Cardiac muscle cell (in vitro differentiated cells and primary cell): ENCODE data around the gene NLRP8. TPM values are rescaled to one million over a fixed set of nuclear protein-coding genes. Genes with fewer than 3 reads are reported as not detected.

Experiments used
- DNase-seq, 2 donors: peaks; one replicate each; pipeline versions ENCODE4 v3.0.0 to v3.0.0-alpha.2; 2010 to 2017; ENCODE audit warnings: low read depth in 1 of 2, low spot score in 1 of 2
- H3K27ac ChIP-seq: fragments of 200-600 bp; sonication (generic); 2 replicates; pipeline ENCODE4 v1.5.1; 2016
- H3K27me3 ChIP-seq: fragments of 200-600 bp; sonication (generic); 2 replicates; pipeline ENCODE4 v1.6.0; 2016; ENCODE audit warnings: control low read depth
- H3K36me3 ChIP-seq: fragments of 200-600 bp; sonication (generic); 2 replicates; pipeline ENCODE4 v1.5.1; 2016; ENCODE audit warnings: control low read depth
- H3K4me1 ChIP-seq: fragments of 200-600 bp; sonication (generic); 2 replicates; pipeline ENCODE4 v1.8.1; 2017; ENCODE audit warnings: low read depth, mild to moderate bottlenecking, mixed run types
- H3K4me3 ChIP-seq: fragments of 200-600 bp; sonication (generic); 2 replicates; pipeline ENCODE4 v1.5.1; 2016; ENCODE audit warnings: mild to moderate bottlenecking
- H3K9me3 ChIP-seq: fragments of 200-600 bp; sonication (generic); 2 replicates; pipeline ENCODE4 v1.5.1; 2017; ENCODE audit warnings: low read depth, mild to moderate bottlenecking, control low read depth
- polyA plus RNA-seq: library from polyadenylated mRNA; unstranded; fragments of >200 nt; fragmentation: Nextera tagmentation; extraction: Ambion mirVana; gene quantifications from 2 replicates; pipeline ENCODE4 v1.2.1, GENCODE V29; 2016
- total RNA-seq: library from RNA; depleted of rRNA; stranded (reverse); fragments of >200 nt; gene quantifications from 2 replicates; pipeline ENCODE4 v1.2.3, GENCODE V29; 2016
- TF ChIP-seq, protein P1 (sequence below): IDR thresholded peaks from 2 replicates; pipeline ENCODE4 v1.5.1; 2012; ENCODE audit warnings: low read depth, mild to moderate bottlenecking, low read length

The NLRP8 gene
- total and polyA plus RNA-seq, 2 experiments from 2014 or later, result not detected

DNA sequence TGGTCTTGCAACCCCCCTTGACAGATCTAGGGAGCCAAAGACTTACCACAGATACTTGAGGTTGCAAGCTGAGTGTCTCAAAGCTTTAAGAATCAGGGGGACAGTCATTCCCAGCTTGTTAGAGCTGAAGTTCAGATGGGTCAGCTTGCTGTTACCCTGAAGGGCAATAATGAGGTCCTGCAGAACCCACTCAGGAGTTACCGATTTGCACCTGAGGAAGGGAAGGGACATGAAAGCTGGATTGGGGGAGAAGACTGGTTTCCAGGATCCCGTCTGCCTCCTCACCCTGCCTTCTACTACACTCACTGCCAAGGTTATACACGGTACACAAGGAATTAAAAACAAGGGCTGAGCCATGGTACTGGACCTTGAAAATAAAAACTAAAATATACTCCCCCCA, 39.9 kb upstream of the NLRP8 start:
- no peak overlapping the region for H3K27ac ChIP-seq
- no peaks in the 10 kb centered on the region for H3K4me1 ChIP-seq
- no peak overlapping the region for H3K4me3 ChIP-seq
- H3K36me3 ChIP-seq, result no peaks in the 10 kb centered on the region
- no peaks in the 10 kb centered on the region for H3K9me3 ChIP-seq
- TF ChIP-seq, protein P1, sequence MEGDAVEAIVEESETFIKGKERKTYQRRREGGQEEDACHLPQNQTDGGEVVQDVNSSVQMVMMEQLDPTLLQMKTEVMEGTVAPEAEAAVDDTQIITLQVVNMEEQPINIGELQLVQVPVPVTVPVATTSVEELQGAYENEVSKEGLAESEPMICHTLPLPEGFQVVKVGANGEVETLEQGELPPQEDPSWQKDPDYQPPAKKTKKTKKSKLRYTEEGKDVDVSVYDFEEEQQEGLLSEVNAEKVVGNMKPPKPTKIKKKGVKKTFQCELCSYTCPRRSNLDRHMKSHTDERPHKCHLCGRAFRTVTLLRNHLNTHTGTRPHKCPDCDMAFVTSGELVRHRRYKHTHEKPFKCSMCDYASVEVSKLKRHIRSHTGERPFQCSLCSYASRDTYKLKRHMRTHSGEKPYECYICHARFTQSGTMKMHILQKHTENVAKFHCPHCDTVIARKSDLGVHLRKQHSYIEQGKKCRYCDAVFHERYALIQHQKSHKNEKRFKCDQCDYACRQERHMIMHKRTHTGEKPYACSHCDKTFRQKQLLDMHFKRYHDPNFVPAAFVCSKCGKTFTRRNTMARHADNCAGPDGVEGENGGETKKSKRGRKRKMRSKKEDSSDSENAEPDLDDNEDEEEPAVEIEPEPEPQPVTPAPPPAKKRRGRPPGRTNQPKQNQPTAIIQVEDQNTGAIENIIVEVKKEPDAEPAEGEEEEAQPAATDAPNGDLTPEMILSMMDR, result no peak
- no peak for DNase-seq
- no peaks in the 10 kb centered on the region for H3K27me3 ChIP-seq

DNA sequence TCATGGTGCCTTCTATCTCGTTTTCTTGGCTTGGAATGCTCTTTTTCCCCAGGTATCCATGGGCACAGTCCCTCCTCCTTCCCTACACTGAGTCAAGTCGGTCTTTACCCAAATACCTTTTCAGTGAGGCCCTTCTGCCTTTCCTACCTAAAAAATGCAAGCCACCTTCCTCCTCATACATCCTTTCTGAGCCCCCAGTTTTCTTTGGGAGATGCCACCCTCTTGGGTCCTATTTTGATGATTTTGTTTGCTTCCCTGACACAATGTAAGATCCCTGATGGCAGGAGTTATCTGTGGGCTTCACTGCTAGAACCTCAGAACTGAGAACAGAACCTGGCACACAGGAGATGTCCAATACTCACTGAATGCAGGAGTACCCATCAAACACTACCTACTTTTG, 37.8 kb upstream of the NLRP8 start:
- TF ChIP-seq, protein P1, result no peak

DNA sequence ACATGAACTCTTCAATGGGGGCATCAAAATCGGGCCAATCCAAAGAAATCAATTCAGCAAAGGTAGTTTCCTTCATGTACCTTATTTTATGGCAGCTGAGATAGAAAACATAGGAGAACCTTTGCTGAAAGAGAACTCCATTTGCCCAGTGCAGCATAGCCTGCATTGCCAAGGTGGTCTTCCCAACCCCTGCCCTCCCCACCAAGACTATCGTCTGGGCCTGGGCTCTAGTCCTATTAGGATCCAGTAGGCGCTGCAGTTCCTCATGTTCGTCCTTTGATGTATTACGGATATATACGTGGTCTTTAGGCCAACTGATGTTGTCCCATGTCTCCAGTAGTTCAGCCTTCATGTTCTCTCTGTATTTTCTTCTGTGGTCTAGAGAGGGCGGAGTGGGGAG, 34.7 kb upstream of the NLRP8 start:
- Histone ChIP-seq H3K4me1 (no peaks in the 10 kb centered on the region), H3K9me3 (no peaks in the 10 kb centered on the region), H3K36me3 (no peaks in the 10 kb centered on the region), H3K27ac (no peak overlapping the region), H3K27me3 (no peaks in the 10 kb centered on the region), H3K4me3 (no peak overlapping the region)
- no peak for DNase-seq
- TF ChIP-seq, protein P1, result no peak

More for the DNA sequence above, 37.8 kb upstream of the NLRP8 start:
- Histone ChIP-seq H3K4me3 (no peak overlapping the region), H3K27me3 (no peaks in the 10 kb centered on the region), H3K36me3 (no peaks in the 10 kb centered on the region), H3K9me3 (no peaks in the 10 kb centered on the region), H3K27ac (no peak overlapping the region), H3K4me1 (no peaks in the 10 kb centered on the region)
- DNase-seq, result no peak

DNA sequence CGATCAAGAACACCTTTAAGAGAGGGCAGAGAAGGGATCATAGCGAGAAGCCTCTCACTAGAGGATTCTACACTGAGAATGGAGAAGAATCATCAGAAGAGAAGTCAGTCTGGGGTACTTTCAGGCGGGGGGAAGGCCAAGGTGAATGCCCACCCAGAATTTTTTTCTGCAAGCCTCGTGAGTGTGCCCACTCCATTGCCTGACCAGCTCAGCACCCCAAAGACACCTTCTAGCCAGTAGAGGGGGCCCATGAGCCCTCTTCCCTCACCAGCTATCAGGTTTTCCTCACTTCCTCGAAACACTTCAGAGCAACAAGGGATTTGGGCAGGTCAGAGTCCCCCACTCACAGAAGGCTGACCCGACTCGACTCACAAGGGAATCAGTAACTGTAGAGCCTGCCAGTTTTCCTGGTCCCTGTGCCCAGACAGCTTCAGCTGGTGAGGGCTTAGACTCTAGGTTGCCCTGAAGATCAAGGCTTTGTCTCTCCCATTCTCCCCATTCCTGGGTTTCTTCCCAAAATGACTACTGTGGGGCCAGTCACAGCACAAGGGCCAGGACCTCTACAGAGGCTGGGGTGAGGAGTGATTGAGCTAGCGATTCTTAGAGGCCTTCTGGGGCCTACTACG, 33.9 kb upstream of the NLRP8 start:
- TF ChIP-seq, protein P1, result no peak
- DNase-seq, result no peak
- H3K27ac ChIP-seq, result no peak overlapping the region
- no peaks in the 10 kb centered on the region for H3K36me3 ChIP-seq
- H3K27me3 ChIP-seq, result no peaks in the 10 kb centered on the region
- no peaks in the 10 kb centered on the region for H3K9me3 ChIP-seq
- H3K4me1 ChIP-seq, result no peaks in the 10 kb centered on the region
- H3K4me3 ChIP-seq, result no peak overlapping the region

DNA sequence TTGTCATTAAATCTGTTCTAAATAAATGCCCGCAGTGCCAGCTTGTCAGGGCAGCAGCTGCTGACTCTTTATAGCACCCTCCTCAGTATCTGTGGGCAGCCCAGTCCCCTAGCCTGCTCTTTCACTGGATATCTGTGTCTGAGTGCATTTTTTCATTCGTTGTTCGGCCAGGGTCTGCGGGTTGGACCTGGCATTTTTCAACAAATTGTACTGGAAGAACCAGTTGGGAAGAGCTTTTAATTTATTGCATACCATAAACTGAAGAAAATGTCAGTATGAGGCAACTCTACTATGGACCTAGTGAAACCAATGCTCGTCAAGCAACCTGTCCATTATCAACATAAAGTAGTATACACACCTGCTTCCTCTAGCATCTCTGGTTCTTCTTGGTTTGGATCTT, 24.1 kb upstream of the NLRP8 start:
- DNase-seq, result no peak
- Histone ChIP-seq H3K27me3 (no peaks in the 10 kb centered on the region), H3K9me3 (no peaks in the 10 kb centered on the region), H3K4me3 (no peak overlapping the region), H3K27ac (no peak overlapping the region), H3K4me1 (no peaks in the 10 kb centered on the region), H3K36me3 (no peaks in the 10 kb centered on the region)
- TF ChIP-seq, protein P1, result no peak
